Cardiac muscle cell (in vitro differentiated cells and primary cell): ENCODE results near the gene BAIAP2. TPM values are rescaled to one million over a fixed set of nuclear protein-coding genes. Genes with fewer than 3 reads are reported as not detected.

ENCODE experiments used
- DNase-seq, 2 donors: peaks; one replicate each; pipeline versions ENCODE4 v3.0.0 to v3.0.0-alpha.2; 2010 to 2017; ENCODE audit warnings: low read depth in 1 of 2, low spot score in 1 of 2
- H3K27ac ChIP-seq: fragments of 200-600 bp; sonication (generic); 2 replicates; pipeline ENCODE4 v1.5.1; 2016
- H3K27me3 ChIP-seq: fragments of 200-600 bp; sonication (generic); 2 replicates; pipeline ENCODE4 v1.6.0; 2016; ENCODE audit warnings: control low read depth
- H3K36me3 ChIP-seq: fragments of 200-600 bp; sonication (generic); 2 replicates; pipeline ENCODE4 v1.5.1; 2016; ENCODE audit warnings: control low read depth
- H3K4me1 ChIP-seq: fragments of 200-600 bp; sonication (generic); 2 replicates; pipeline ENCODE4 v1.8.1; 2017; ENCODE audit warnings: low read depth, mild to moderate bottlenecking, mixed run types
- H3K4me3 ChIP-seq: fragments of 200-600 bp; sonication (generic); 2 replicates; pipeline ENCODE4 v1.5.1; 2016; ENCODE audit warnings: mild to moderate bottlenecking
- H3K9me3 ChIP-seq: fragments of 200-600 bp; sonication (generic); 2 replicates; pipeline ENCODE4 v1.5.1; 2017; ENCODE audit warnings: low read depth, mild to moderate bottlenecking, control low read depth
- polyA plus RNA-seq: library from polyadenylated mRNA; unstranded; fragments of >200 nt; fragmentation: Nextera tagmentation; extraction: Ambion mirVana; gene quantifications from 2 replicates; pipeline ENCODE4 v1.2.1, GENCODE V29; 2016
- total RNA-seq: library from RNA; depleted of rRNA; stranded (reverse); fragments of >200 nt; gene quantifications from 2 replicates; pipeline ENCODE4 v1.2.3, GENCODE V29; 2016
- TF ChIP-seq, protein P1 (sequence below): IDR thresholded peaks from 2 replicates; pipeline ENCODE4 v1.5.1; 2012; ENCODE audit warnings: low read depth, mild to moderate bottlenecking, low read length

The BAIAP2 gene
- total and polyA plus RNA-seq, 2 experiments from 2014 or later: 22.5 to 24.9 TPM

DNA sequence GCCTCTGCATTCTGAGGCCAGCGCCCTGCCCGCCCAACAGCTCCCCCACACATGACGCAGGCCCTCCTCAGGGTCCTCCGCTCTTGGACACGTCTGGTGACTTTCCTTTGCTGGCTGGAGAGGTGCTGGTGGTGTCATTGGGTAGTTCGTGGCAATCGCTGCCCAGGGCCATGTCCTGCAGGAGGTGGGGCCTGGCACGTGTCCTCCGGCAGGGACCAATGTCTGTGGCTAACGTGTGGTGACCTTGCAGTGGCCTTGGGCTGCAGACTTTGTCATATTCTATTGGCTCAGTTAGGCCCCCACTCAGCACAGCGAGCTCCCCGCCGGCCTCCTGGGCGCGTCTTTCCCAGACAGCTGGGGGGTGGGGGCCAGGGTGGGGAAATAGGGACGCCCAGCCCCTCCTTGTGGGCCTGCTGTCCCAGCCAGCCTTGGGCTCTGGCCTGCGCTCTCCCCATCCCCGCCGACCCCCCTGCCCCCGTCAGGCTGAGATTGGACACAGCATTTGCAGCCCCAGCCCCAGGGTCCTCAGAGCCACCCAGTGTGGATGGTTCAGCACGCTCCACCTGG lies 78.3 kb downstream of the BAIAP2 start:
- no peak overlapping the region for H3K27ac ChIP-seq
- TF ChIP-seq, protein P1, sequence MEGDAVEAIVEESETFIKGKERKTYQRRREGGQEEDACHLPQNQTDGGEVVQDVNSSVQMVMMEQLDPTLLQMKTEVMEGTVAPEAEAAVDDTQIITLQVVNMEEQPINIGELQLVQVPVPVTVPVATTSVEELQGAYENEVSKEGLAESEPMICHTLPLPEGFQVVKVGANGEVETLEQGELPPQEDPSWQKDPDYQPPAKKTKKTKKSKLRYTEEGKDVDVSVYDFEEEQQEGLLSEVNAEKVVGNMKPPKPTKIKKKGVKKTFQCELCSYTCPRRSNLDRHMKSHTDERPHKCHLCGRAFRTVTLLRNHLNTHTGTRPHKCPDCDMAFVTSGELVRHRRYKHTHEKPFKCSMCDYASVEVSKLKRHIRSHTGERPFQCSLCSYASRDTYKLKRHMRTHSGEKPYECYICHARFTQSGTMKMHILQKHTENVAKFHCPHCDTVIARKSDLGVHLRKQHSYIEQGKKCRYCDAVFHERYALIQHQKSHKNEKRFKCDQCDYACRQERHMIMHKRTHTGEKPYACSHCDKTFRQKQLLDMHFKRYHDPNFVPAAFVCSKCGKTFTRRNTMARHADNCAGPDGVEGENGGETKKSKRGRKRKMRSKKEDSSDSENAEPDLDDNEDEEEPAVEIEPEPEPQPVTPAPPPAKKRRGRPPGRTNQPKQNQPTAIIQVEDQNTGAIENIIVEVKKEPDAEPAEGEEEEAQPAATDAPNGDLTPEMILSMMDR: no peak

DNA sequence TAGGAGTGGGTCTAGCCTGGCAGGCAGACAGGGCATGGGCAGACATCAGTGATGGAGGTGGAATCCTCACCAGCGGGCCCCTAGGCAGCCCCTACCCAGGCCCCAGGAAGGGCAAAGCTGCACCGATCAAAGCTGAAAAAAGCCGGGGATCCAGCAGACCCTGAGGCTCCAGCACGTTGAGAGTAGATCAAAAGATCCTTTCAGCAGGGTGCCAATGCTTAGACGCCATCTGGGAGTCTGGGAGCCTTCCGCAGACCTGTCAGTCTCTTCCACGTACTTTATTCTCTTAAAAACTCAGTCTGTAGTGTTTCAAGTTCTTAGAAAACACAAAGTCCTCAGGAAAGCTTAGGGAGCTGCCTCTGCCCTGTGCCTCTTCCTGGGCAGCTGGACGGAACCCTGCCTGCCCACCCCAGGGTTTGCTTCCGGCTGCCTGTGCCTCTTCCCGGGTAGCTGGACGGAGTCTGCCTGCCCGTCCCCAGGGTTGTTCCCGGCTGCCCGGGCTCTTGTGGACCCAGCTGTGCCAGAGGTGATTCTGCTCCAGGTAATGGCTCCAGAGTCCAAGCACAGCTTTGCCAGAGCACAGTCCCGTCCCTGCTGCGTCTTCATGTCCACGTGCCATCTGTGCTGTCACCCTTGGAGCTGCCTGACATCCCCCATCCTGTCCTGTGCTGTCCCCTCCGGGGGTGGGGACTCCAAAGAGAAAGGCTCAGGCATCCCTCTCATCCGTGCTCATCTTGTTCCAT lies 79.6 kb downstream of the BAIAP2 start:
- Histone ChIP-seq H3K27me3 (no peaks in the 10 kb centered on the region), H3K9me3 (no peaks in the 10 kb centered on the region), H3K27ac (no peak overlapping the region), H3K36me3 (no peaks in the 10 kb centered on the region), H3K4me3 (no peak overlapping the region), H3K4me1 (peaks cover 11% of the 10 kb centered on the region)
- TF ChIP-seq, protein P1: no peak
- no peak for DNase-seq

More for the DNA sequence above, 78.3 kb downstream of the BAIAP2 start:
- no peaks in the 10 kb centered on the region for H3K9me3 ChIP-seq
- no peak for DNase-seq
- H3K4me3 ChIP-seq: no peak overlapping the region
- H3K27me3 ChIP-seq: no peaks in the 10 kb centered on the region
- peaks cover 11% of the 10 kb centered on the region for H3K4me1 ChIP-seq
- H3K36me3 ChIP-seq: no peaks in the 10 kb centered on the region

GRCh38 chr17:81115219-81115618 lies 80.3 kb downstream of the BAIAP2 start:
- DNase-seq: no peak
- H3K27me3 ChIP-seq: no peaks in the 10 kb centered on the region
- no peak overlapping the region for H3K4me3 ChIP-seq
- H3K9me3 ChIP-seq: no peaks in the 10 kb centered on the region
- TF ChIP-seq, protein P1: no peak
- H3K36me3 ChIP-seq: no peaks in the 10 kb centered on the region
- no peak overlapping the region for H3K27ac ChIP-seq
- peaks cover 11% of the 10 kb centered on the region for H3K4me1 ChIP-seq

DNA sequence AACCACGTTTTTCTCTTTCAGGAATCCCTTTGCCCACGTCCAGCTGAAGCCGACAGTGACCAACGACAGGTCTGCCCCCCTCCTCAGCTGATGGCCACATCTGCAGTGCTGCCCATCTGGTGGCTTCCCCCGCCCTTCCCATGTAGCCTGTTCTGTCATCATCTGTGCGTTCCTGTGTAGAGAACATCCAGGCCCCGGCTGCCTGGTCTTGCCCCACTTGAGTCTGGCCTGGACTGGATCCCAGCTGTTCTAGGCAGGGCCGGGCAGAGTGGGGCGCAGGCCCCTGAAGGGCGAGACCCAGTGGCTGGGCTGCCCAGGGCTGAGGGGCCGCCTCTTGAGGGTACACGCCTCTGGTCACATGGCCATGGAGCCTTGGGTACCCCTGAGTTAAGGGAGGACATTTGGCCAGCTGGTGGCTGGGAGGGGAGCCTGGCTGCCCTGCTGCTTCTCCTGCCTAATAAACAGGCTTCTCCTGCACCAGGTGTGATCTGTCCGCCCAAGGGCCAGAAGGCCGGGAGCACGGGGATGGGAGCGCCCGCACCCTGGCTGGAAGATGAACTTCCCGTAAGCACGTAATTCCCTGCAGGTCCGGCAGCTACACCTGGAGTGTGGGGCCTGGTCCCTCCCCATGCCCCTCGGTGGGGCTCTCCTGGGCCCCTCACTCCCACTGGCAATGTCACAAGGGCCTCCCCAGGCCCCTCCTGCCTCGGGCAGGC lies 81.0 kb downstream of the BAIAP2 start:
- Histone ChIP-seq H3K27ac (no peak overlapping the region), H3K4me3 (no peak overlapping the region), H3K27me3 (no peaks in the 10 kb centered on the region), H3K36me3 (no peaks in the 10 kb centered on the region), H3K9me3 (no peaks in the 10 kb centered on the region), H3K4me1 (peaks cover 11% of the 10 kb centered on the region)
- DNase-seq: no peak
- TF ChIP-seq, protein P1: no peak

DNA sequence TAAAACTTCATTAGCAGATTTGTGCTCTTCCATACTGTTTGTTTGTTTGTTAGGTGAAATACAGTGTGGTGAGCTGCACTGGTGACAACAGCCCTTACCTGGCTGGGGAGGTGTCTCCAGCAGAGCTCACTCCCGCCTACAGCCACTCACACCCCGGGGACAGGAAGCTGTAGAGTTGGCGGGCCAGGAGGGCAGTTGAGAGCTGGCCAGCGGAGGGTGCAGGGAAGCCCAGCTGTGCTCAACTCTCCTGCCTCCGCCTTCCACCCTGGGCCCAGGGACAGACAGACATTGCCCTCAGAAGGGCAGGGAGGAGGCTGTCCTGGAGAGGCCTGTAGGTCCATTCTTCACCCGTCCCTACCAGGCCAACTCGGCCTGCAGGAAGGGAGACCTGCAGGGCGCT lies 81.8 kb downstream of the BAIAP2 start:
- no peaks in the 10 kb centered on the region for H3K9me3 ChIP-seq
- no peak for DNase-seq
- H3K4me1 ChIP-seq: peaks cover 11% of the 10 kb centered on the region
- H3K27ac ChIP-seq: no peak overlapping the region
- TF ChIP-seq, protein P1: no peak
- H3K27me3 ChIP-seq: no peaks in the 10 kb centered on the region
- no peaks in the 10 kb centered on the region for H3K36me3 ChIP-seq
- no peak overlapping the region for H3K4me3 ChIP-seq
